Activated naive CD4-positive, alpha-beta T cell treated with anti-CD3 and anti-CD28 coated beads, Interleukin-2, amount 50 U/mL, for 24 hours (primary cell): Measurements from ENCODE around the gene HDAC10.
A peak's percentile ranks its signal among the peaks of the same experiment; 100 is the strongest.

Experiments
- H3K27ac Mint-ChIP-seq: one replicate; pipeline ENCODE4 v1.8.0; 2021; ENCODE audit warnings: mild to moderate bottlenecking, mixed read lengths
- H3K27me3 Mint-ChIP-seq: one replicate; pipeline ENCODE4 v1.8.0; 2021; ENCODE audit warnings: mixed read lengths
- H3K36me3 Mint-ChIP-seq: one replicate; pipeline ENCODE4 v1.8.0; 2021; ENCODE audit warnings: mixed read lengths
- H3K4me1 Mint-ChIP-seq: one replicate; pipeline ENCODE4 v1.8.0; 2021; ENCODE audit warnings: mixed read lengths
- H3K4me3 Mint-ChIP-seq: one replicate; pipeline ENCODE4 v1.8.0; 2021; ENCODE audit warnings: mild to moderate bottlenecking, mixed read lengths
- H3K9me3 Mint-ChIP-seq: one replicate; pipeline ENCODE4 v1.8.0; 2021; ENCODE audit warnings: mixed read lengths

HDAC10 gene, protein sequence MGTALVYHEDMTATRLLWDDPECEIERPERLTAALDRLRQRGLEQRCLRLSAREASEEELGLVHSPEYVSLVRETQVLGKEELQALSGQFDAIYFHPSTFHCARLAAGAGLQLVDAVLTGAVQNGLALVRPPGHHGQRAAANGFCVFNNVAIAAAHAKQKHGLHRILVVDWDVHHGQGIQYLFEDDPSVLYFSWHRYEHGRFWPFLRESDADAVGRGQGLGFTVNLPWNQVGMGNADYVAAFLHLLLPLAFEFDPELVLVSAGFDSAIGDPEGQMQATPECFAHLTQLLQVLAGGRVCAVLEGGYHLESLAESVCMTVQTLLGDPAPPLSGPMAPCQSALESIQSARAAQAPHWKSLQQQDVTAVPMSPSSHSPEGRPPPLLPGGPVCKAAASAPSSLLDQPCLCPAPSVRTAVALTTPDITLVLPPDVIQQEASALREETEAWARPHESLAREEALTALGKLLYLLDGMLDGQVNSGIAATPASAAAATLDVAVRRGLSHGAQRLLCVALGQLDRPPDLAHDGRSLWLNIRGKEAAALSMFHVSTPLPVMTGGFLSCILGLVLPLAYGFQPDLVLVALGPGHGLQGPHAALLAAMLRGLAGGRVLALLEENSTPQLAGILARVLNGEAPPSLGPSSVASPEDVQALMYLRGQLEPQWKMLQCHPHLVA

DNA sequence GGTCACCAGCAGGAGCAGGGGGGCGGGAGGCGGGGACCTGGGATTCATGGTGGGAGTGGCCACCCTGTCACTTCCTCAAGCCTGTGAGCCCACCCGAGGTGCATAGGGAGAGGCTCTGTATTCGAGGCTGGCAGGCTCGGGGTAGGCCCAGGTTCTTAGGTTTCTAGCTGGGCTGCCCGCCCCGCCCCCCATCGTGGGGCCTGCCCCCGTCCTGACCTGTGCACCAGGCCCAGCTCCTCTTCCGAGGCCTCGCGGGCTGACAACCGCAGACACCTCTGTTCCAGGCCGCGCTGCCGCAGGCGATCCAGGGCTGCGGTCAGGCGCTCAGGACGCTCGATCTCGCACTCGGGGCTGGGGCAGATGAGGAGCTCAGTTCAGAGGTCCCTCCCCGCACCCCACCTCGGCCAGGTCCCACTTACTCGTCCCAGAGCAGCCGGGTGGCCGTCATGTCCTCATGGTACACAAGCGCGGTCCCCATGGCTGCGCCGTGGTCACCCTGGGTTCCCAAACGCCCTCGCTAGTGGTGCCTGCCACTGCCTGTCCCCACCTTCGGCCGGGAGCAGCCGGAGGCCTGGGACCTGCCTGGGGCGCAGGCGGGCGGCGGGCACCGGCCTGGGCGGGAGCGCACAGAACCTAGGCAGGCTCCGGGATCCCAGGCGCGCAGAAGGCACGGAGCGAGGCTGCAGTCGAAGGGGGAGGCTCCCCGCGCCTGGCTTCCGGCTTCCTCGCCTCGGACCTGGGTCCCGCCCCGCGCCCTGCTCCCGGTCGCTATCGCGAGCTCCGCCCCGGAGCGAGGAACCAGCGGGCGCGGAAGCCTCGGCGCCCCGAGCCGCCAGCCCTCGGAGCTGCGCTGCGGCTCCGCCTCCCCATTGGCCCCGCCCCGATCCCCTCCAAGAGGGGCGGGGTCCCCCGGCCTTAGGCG is at the start of gene HDAC10:
HDAC10 (minus strand) TSS at position 711 of the 922 bp plus-strand sequence; CDS start at position 478, 233 bp downstream.
- Mint-ChIP-seq H3K4me3 (peak within 1 kb of the TSS; percentile 79), H3K4me1 (peaks cover 12% of the 10 kb centered on the region), H3K9me3 (no peaks in the 10 kb centered on the region), H3K27ac (no peak within 1 kb of the TSS), H3K36me3 (peaks cover 2% of the 10 kb centered on the region), H3K27me3 (no peaks in the 10 kb centered on the region)

DNA sequence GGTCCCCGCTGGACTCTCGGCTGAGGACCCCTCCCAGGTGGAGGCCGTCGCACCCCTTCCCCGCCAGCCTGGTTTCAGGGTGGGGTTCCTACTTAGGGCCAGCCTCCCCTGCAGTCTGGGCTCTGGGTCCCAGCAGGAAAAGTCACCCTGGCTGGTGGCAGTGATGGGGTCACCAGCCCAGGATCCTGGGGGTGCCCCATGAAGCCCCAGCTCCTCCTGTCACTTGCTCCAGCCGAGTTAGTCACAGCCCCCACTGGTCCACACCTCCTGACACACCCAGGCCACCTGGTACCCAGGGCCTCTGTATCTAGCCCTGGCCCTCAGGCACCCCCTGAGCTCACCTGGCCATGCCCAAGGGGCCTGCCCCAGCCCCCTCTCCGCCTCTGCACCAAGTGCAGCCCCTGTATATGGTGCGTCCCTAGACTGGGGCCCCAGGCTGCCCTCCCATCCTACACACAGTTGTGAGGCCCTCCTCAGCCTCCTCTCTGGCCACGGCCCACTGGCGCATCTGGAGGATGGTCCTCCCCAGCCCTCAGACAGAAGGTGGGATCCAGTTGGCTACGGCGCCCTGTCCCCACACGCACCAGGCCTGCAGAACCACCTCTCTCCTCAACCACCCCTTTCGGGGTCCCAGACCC is 49.7 kb upstream of the HDAC10 start:
- peaks cover 2% of the 10 kb centered on the region for H3K27me3 Mint-ChIP-seq
- no peaks in the 10 kb centered on the region for H3K36me3 Mint-ChIP-seq
- no peak overlapping the region for H3K27ac Mint-ChIP-seq
- H3K4me3 Mint-ChIP-seq: no peak overlapping the region
- no peaks in the 10 kb centered on the region for H3K9me3 Mint-ChIP-seq
- no peaks in the 10 kb centered on the region for H3K4me1 Mint-ChIP-seq

DNA sequence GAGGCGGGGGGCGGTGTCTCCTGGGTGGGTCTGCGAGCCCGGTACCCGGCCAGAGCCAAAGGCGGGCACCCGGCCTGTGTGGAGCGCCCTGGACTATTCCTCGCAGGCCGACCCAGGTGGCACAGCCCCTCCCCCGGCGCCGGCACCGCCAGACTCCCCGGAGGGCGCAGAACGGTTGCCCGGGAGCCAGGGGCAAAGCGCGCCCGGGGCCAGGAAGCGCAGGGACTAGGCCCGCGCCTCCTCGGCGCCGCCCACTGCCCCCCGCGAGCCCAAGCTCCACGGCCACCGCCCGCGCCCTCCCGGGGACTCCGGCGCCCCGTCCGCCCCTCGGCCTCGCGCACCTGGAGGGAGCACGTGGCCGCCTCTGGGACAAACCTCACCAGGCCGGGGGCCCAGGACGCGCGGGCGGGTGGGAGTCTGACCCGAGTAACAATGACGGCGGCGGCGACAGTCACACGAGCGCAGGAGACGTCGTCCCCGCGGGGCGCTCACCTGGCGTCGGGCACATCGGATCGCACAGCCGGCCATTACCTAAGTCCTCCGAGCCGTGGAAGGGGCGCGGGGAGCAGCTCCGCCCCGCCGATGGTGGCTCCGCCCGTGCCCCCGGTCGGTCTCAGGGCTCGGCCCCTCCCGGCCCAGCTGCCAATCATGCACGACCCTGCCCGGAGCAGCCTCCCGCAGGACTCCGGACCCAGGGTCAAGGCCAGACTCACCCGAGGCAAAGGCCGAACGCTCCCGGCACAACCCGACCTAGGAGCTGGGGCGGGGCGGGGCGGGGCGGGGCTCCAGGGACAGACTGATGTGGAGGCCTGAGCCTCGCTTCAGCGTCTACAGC is 48.9 kb upstream of the HDAC10 start:
- H3K4me3 Mint-ChIP-seq: no peak overlapping the region
- no peaks in the 10 kb centered on the region for H3K4me1 Mint-ChIP-seq

DNA sequence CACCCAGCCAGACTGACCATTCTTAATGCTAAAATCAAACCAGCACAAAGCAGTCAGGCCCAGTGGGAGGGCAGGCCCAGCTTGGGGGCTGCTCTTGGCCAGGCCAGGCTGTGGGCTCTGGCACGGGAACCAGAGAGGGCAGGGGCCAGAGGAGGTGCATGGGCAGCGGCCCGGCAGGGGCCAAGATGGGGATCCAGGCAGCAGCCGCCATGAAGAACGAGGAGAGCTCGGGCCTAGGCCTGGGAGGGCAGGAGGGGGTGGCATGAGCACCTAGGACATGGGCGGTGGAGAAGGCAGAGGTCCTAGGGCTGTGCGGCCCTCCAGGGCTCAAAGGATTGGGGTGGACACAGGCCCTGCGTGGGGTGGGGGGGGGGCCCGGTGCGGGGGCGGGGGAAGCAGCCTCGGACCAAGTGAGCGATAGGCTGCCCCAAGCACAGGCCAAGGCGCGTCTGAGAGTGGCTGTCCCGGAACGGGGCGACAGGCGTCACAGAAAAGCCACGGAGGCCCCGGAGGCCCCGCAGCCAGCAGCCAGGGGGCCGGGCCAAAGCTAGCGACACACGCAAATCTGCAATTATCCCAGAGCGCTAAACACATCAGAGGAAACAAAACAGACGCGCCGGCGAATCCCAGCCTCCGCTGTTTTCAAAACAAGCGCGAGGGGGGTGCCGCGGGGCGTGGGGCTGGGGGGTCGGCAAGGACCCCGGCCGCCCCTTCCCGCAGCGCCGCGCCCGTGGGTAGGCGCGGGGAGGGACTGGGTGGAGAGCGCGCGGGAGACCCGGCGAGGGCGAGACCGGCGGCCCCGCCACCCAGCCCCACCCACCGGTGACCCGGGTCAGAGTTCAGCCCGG is 48.1 kb upstream of the HDAC10 start:
- H3K4me1 Mint-ChIP-seq: no peaks in the 10 kb centered on the region
- peaks cover 2% of the 10 kb centered on the region for H3K27me3 Mint-ChIP-seq
- no peak overlapping the region for H3K4me3 Mint-ChIP-seq

More for the DNA sequence above, 48.9 kb upstream of the HDAC10 start:
- H3K27me3 Mint-ChIP-seq: peaks cover 3% of the 10 kb centered on the region
- H3K27ac Mint-ChIP-seq: no peak overlapping the region
- no peaks in the 10 kb centered on the region for H3K36me3 Mint-ChIP-seq
- no peaks in the 10 kb centered on the region for H3K9me3 Mint-ChIP-seq

DNA sequence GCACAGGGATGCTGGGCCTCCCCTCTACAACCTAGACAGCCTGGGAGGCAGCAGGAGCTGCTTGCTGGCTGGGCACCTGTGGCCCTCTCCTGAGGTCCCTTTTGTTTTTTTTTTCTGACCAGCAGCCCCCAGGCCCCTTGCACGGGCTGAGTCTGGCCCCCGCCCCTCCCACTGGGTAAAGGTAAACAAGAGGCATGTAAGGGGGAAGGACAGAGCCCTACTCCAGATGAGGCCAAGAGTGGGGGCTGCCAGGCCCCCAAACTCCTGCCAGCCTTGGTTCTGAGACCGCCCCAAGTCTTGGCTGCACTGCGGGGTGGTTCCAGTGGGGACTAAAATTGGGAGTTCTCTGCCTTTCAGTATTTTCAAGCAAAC is 47.2 kb upstream of the HDAC10 start:
- H3K4me3 Mint-ChIP-seq: no peak overlapping the region
- H3K9me3 Mint-ChIP-seq: no peaks in the 10 kb centered on the region
- no peak overlapping the region for H3K27ac Mint-ChIP-seq
- H3K36me3 Mint-ChIP-seq: no peaks in the 10 kb centered on the region
- H3K27me3 Mint-ChIP-seq: peaks cover 1% of the 10 kb centered on the region
- no peaks in the 10 kb centered on the region for H3K4me1 Mint-ChIP-seq

More for the DNA sequence above, 48.1 kb upstream of the HDAC10 start:
- Mint-ChIP-seq H3K9me3 (no peaks in the 10 kb centered on the region), H3K27ac (no peak overlapping the region), H3K36me3 (no peaks in the 10 kb centered on the region)

DNA sequence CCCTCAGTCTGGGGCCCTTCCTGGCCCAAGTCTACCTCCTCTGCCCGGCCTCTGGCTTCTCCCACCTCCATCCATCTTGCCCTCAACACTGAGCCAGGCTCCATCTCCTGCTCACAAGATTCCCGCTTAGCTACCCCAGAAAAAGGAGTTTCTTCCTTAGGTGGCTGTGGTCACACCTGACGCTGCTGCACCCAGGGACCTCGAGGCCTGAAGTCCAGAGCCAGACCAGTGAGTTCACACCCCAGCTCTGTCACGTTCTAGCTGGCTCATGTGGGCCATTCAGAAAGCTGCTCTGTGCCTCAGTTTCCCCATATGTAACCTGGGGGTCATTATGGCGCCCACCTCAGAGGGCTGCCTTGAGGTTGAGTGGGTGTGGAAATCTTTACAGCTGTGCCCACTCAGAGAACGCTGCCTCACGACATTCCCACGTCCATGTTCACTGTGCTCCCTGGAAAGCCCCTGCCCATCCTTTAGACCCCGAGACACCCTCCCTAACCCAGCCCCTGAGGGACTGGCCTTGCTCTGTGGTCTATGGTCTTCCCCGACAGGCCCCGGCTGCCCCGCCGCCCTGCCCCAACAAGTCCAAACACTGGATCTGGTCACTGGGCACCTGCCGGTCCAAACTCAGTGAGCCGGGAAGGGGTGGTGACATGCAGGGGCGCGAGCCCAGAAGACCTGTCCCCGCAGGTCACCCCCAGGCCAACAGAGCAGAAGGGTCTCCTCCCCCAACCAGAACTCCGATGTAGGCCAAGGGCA is 46.6 kb upstream of the HDAC10 start:
- H3K27me3 Mint-ChIP-seq: peaks cover 5% of the 10 kb centered on the region
- no peaks in the 10 kb centered on the region for H3K36me3 Mint-ChIP-seq
- H3K9me3 Mint-ChIP-seq: no peaks in the 10 kb centered on the region
- no peak overlapping the region for H3K4me3 Mint-ChIP-seq
- H3K4me1 Mint-ChIP-seq: peaks cover 3% of the 10 kb centered on the region
- peak overlapping the region; percentile 47 for H3K27ac Mint-ChIP-seq

DNA sequence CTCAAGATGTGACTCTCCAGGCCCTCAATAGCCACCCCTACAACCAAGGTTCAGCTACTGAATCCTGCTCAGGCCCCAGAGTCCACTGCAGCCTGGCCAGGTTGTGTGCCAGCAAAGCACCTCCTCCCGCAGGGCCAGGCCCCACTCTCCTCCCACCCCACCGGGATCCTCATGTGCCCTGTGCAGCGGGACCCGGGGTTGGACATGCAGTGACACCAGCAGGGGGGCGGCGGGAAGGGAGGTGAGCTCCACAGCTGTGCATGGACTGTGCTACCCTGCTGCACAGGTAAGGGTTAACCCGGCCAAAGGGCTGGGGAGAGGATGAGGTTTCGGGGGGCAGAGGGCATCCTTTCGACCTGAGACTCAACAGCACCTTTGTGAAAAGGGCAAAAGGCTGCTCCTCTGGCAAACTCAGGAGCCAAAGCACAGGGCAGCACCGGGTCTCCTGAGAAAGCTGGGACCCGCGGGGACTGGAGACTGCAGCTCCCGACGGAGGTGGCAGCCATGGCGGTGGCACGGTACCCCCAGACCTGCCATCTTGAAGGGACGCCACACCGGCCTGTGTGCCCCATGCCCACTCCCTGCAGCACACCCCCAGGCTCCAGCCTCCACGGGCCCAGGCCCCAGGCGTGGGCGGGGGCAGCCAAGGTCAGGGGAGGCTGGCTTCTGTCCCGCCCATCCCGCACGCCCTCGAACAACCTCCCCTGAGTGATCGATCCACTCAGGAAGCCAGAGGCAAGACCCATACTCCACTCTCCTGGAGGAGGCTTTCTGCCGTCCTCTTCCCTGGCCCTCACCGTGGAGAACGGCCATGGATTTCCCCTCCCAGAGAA is 45.8 kb upstream of the HDAC10 start:
- H3K27me3 Mint-ChIP-seq: peaks cover 10% of the 10 kb centered on the region
- peaks cover 6% of the 10 kb centered on the region for H3K4me1 Mint-ChIP-seq
- no peak overlapping the region for H3K4me3 Mint-ChIP-seq
- no peak overlapping the region for H3K27ac Mint-ChIP-seq
- H3K36me3 Mint-ChIP-seq: no peaks in the 10 kb centered on the region
- no peaks in the 10 kb centered on the region for H3K9me3 Mint-ChIP-seq

DNA sequence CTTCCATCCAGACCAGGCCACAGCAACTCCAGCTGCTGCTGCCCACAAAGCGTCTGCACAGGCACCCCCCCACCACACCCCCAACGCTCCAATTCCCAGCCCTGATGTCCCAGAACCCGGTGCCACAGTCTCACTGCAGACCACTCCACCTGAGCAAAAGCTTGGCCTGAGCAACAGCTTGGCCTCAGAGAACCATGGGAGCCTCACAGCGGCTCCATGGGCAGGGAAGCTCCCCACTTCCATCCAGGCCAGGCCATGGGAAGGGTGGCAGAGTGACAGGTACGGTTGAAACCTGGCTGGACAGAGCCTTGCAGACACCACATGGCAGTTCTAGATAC is 43.2 kb upstream of the HDAC10 start:
- Mint-ChIP-seq H3K27ac (no peak overlapping the region), H3K36me3 (no peaks in the 10 kb centered on the region), H3K27me3 (peaks cover 14% of the 10 kb centered on the region), H3K9me3 (no peaks in the 10 kb centered on the region), H3K4me1 (peaks cover 6% of the 10 kb centered on the region), H3K4me3 (no peak overlapping the region)

DNA sequence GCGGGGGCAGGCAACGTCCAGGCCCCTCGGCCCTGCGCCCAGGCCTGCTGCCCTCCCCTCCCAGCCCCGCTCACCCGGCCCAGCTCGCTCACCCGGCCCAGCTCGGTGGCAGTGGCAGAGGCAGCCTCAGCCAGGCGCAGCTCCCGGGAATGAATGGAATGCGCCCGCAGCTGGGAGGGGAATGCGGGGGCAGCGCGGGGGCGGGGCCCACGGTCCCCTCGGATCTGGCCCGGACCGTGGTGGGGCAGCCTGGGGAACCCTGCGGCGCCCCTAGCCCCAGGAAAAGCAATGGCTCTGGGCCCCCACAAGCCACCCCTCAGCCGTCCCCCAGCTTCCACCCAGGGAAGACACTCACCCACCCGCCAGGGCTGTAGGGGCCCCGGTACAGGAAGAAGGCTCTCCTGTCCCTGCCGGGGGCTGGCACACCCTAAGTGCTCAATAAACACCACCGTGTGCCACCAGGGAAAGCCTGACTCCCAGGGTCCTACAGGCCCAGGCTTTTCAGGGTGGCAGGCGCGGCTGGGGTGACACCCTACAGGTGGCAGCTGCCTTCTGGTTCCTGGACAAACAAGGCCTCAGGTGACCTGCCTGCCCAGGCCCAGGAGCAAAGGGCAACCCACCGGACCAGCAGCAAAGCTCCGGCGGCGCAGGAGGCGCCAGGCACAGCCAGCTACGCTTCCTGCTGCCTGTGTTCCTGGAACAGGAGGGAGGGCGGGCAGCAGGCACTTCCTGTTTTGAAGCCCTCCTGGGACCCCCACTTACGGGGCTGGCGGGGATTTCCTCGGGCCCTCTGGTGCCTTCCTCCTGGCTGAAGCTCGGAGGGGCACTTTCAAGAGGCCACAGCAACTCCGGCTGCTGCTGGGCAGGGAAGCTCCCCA is 42.6 kb upstream of the HDAC10 start:
- no peaks in the 10 kb centered on the region for H3K9me3 Mint-ChIP-seq

DNA sequence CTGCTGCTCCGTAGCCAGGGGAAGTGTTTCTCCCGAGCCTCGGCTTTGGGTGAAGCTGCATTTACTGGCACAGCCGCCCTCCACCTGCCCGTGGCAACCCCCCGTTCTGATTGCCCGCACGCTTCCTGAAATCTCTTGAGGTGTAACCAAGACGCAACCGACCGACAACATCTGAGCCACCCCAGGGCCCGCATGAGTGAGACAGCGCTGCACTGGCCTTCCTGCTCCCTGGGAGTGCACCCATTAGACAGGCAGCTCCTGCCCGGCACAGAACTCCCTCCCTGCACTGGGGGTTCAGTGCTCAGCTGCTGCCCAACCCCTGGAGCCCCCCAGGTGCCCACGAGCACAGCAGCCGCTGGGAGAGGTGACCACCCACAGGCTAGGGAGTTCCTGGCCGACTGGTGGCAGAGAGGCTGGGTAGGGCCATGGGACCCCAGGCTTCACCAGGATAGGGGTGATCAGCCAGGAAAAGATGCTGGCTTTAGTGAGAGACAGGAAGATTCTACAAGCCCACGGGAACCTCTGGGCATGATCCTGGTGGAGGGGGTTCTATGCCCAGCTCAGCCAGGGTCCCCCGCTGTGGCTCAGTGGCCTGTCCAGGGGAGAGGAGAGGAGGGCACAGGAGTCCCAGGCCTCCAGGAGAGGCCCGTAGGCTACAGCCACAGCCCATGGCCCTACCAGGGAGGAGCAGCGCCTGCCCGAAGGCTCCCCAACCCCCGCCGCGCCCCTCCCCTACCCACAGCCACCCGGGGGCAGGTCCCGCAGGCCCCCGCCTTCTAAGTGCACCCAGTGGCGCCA is 41.8 kb upstream of the HDAC10 start:
- no peaks in the 10 kb centered on the region for H3K9me3 Mint-ChIP-seq
- peaks cover 14% of the 10 kb centered on the region for H3K27me3 Mint-ChIP-seq
- peaks cover 6% of the 10 kb centered on the region for H3K4me1 Mint-ChIP-seq
- H3K27ac Mint-ChIP-seq: no peak overlapping the region
- H3K4me3 Mint-ChIP-seq: peak overlapping the region; percentile 39
- H3K36me3 Mint-ChIP-seq: no peaks in the 10 kb centered on the region

More for the DNA sequence above, 42.6 kb upstream of the HDAC10 start:
- Mint-ChIP-seq H3K27me3 (peaks cover 14% of the 10 kb centered on the region), H3K36me3 (no peaks in the 10 kb centered on the region), H3K27ac (no peak overlapping the region), H3K4me1 (peaks cover 6% of the 10 kb centered on the region), H3K4me3 (no peak overlapping the region)

DNA sequence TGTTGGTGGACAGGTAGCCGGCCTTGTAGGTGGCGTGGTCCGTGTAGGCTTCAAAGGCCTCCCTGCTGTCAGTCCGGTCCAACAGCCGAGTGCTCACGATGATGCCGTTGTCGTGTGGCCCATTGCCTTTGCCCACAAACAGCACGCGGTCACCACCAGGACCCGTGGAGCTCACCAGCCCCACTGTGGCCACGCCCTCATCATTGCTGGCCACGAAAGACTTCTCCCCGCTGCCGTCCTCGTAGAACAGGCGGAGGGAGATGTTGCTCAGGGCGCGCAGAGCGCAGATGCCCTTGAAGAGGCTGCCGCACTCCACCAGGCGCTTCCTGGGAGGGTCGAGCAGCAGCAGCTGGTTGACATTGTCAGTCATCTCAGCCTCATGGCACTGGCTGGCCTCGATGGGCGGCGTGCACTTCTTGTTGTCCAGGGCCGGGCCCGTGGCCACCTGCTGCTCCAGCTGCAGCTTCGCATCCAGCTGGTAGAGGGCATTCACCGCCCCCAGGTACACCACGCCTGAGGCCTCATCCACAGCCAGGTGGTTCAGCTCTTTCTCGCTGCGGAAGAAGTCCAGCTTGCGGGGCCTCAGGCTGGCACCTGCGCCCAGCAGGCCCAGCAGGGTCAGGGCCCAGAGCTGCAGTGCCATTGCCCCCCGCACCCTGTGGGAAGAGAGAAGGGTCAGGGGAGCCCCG is 39.0 kb upstream of the HDAC10 start:
- Mint-ChIP-seq H3K4me1 (peaks cover 6% of the 10 kb centered on the region), H3K27ac (no peak overlapping the region), H3K4me3 (no peak overlapping the region)

More for the DNA sequence above, 39.0 kb upstream of the HDAC10 start:
- Mint-ChIP-seq H3K27me3 (peaks cover 12% of the 10 kb centered on the region), H3K36me3 (no peaks in the 10 kb centered on the region), H3K9me3 (no peaks in the 10 kb centered on the region)
